ENCODE results near the gene ERBB2.

DNA sequence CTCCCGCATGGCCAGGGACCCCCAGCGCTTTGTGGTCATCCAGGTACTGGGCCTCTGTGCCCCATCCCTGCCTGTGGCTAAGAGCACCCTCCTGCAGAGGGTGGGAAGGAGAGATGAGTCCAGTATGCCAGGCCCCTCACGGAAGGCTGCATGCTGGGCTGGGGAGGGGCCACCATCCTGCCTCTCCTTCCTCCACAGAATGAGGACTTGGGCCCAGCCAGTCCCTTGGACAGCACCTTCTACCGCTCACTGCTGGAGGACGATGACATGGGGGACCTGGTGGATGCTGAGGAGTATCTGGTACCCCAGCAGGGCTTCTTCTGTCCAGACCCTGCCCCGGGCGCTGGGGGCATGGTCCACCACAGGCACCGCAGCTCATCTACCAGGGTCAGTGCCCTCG lies 26.8 kb downstream of the ERBB2 start:
- TF ChIP-seq, protein P1, sequence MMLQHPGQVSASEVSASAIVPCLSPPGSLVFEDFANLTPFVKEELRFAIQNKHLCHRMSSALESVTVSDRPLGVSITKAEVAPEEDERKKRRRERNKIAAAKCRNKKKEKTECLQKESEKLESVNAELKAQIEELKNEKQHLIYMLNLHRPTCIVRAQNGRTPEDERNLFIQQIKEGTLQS (IDR thresholded peaks at IDR 0.05; ENCODE audit: borderline replicate concordance, extremely low read depth, low read depth, low read length): no peak
- TF ChIP-seq POLR2AphosphoS5 (IDR thresholded peaks at IDR 0.05; ENCODE audit: low read length): no peak
- no peak for TF ChIP-seq NFYB (IDR thresholded peaks at IDR 0.05; ENCODE audit: insufficient read depth, low read depth, low read length)
- no peak for TF ChIP-seq ZZZ3 (IDR thresholded peaks at IDR 0.05; ENCODE audit: control insufficient read depth, insufficient read length, low read depth)
- TF ChIP-seq NFXL1 (IDR thresholded peaks at IDR 0.05; ENCODE audit: borderline replicate concordance): no peak
